ENCODE data around the gene ACAA1.
"Not testable (repeated sequence)": the region's sequence is repeated elsewhere in the genome, so short reads cannot be mapped to it uniquely, and the experiment has no call there.

The ACAA1 gene

DNA sequence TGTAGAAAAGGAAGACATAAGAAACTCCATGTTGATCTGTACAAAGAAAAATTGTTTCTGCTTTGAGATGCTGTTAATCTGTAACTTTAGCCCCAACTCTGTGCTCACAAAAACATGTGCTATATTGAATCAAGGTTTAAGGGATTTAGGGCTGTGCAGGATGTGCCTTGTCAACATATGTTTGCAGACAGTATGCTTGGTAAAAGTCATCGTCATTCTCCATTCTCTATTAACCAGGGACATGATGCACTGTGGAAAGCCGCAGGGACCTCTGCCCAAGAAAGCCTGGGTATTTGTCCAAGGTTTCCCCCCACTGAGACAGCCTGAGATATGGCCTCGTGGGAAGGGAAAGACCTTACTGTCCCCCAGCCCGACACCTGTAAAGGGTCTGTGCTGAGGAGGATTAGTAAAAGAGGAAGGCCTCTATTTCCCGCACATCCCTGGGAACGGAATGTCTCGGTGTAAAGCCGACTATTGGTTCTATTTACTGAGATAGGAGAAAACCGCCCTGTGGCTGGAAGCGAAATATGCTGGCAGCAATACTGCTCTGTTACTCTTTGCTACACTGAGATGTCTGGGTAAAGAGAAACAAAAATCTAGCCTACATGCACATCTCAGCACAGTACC, 2.3 kb downstream of the ACAA1 start:
- H3K27ac ChIP-seq (ENCODE audit: low read depth, low read length); H3K9ac ChIP-seq (ENCODE audit: low read length); H3K4me3 ChIP-seq (ENCODE audit: low read depth, low read length); H3K9me3 ChIP-seq (ENCODE audit: control insufficient read depth, insufficient read depth, low read depth, low read length); H3K27me3 ChIP-seq (ENCODE audit: control insufficient read depth, insufficient read depth, low read length): not testable (repeated sequence)
- Histone ChIP-seq H3K36me3 (ENCODE audit: control insufficient read depth, insufficient read depth, low read length) (peaks cover 49% of the 10 kb centered on the region), H3K4me1 (ENCODE audit: control insufficient read depth, insufficient read depth, low read length) (peaks cover 21% of the 10 kb centered on the region)

DNA sequence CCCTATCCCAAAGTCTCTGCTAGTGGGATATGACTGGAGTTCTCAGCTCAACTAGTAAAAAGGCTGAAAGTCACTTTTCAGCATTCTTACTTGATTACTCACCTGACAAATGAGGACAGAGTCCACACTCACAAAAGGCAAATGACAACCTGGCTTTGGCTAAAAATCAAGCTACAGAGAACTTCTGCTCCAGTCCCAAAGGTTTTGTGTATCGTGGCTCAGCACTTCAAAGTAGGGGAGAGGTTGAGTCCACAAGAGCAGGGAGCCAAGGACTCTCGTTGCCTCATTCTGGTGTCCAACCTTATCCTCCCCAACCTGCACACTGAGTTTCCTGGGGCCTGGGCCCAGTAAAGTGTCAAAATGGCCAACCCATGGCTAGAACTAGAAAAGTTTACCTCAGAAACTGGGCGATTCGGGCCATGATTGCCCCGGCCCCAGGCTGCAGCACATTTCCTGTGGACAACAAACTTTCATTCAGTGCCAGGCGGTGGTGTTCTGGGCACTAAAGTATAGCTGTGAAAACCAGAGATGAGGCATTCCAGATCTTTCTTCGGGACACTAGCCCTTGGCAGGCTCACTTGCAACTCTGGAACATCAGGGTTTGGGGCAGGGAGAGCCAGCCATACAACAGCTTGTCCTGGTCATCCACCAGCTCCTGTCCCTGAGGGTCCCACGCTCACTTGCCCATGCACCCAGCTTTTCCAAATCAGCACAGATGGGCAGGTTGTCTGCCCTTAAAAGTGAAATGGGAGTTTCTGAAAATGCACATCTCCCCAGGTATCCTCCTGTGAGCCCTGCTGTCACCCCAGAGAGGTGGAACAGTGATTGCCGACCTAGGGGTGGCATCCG, 3.1 kb downstream of the ACAA1 start:
- H3K27me3 ChIP-seq (ENCODE audit: control insufficient read depth, insufficient read depth, low read length), result no peaks in the 10 kb centered on the region
- H3K4me1 ChIP-seq (ENCODE audit: control insufficient read depth, insufficient read depth, low read length), result peaks cover 16% of the 10 kb centered on the region
- H3K27ac ChIP-seq (ENCODE audit: low read depth, low read length), result no peak overlapping the region
- H3K9me3 ChIP-seq (ENCODE audit: control insufficient read depth, insufficient read depth, low read depth, low read length), result no peaks in the 10 kb centered on the region
- H3K36me3 ChIP-seq (ENCODE audit: control insufficient read depth, insufficient read depth, low read length), result peaks cover 57% of the 10 kb centered on the region
- no peak overlapping the region for H3K9ac ChIP-seq (ENCODE audit: low read length)
- H3K4me3 ChIP-seq (ENCODE audit: low read depth, low read length), result no peak overlapping the region

DNA sequence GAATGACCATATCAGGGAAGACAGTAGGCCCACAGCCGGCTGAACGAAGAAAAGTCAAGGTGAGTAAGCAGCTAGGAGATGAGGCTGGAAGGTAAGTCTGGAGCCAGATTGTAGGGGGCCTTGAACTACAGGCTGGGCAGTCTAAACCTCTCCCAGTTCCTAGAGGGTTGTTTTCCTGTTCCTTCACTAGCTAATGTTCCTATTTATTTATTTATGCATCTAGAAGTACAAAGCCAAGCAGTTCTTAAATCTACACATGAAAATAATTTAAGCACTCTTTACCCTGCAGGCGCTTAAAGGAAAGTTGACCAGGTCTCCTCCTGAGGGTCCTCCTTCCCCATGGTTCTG, 3.7 kb downstream of the ACAA1 start:
- Histone ChIP-seq H3K4me3 (ENCODE audit: low read depth, low read length) (no peak overlapping the region), H3K4me1 (ENCODE audit: control insufficient read depth, insufficient read depth, low read length) (peaks cover 15% of the 10 kb centered on the region), H3K27me3 (ENCODE audit: control insufficient read depth, insufficient read depth, low read length) (no peaks in the 10 kb centered on the region), H3K9ac (ENCODE audit: low read length) (no peak overlapping the region), H3K27ac (ENCODE audit: low read depth, low read length) (no peak overlapping the region), H3K9me3 (ENCODE audit: control insufficient read depth, insufficient read depth, low read depth, low read length) (no peaks in the 10 kb centered on the region), H3K36me3 (ENCODE audit: control insufficient read depth, insufficient read depth, low read length) (peaks cover 61% of the 10 kb centered on the region)

DNA sequence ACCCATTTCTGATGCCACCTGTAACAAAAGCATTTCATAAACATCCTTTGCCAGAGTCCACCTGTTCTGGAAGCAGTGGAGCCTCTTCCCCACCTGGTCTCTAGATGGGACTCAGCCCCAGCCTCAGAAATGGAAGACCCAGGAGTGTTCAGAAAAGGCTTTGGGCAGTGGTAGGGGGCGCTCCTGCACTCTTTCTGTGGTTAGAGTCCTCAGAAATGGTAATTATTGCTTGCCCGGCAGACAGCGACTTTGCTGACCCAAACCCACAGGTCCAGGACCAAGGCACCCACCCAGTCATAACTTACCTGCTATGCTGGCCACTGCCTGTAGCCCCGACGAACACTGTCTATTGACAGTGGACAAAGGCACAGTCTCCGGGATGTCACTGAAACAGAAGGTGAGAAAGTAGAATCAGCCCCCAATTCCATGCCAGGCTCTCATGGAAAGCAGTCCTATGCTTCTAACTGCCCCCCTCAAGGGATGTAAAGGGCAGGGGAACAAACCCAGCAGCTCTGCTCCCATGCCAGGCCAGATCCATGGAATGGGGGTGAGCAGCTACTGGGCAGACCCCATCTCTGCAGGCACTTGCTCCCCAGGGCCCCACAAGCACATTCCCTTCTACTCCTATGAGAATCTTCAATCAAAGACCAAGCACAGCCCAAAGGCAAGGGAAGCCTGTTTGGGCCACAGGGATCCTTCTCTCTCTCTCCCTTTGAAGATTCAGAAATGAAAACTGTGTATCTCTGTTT, 5.1 kb downstream of the ACAA1 start:
- no peak overlapping the region for H3K9ac ChIP-seq (ENCODE audit: low read length)
- no peaks in the 10 kb centered on the region for H3K9me3 ChIP-seq (ENCODE audit: control insufficient read depth, insufficient read depth, low read depth, low read length)
- H3K4me3 ChIP-seq (ENCODE audit: low read depth, low read length), result no peak overlapping the region
- no peaks in the 10 kb centered on the region for H3K27me3 ChIP-seq (ENCODE audit: control insufficient read depth, insufficient read depth, low read length)
- H3K27ac ChIP-seq (ENCODE audit: low read depth, low read length), result no peak overlapping the region
- H3K36me3 ChIP-seq (ENCODE audit: control insufficient read depth, insufficient read depth, low read length), result peaks cover 75% of the 10 kb centered on the region
- H3K4me1 ChIP-seq (ENCODE audit: control insufficient read depth, insufficient read depth, low read length), result peaks cover 8% of the 10 kb centered on the region; the same call in 1 of the 2 replicates

DNA sequence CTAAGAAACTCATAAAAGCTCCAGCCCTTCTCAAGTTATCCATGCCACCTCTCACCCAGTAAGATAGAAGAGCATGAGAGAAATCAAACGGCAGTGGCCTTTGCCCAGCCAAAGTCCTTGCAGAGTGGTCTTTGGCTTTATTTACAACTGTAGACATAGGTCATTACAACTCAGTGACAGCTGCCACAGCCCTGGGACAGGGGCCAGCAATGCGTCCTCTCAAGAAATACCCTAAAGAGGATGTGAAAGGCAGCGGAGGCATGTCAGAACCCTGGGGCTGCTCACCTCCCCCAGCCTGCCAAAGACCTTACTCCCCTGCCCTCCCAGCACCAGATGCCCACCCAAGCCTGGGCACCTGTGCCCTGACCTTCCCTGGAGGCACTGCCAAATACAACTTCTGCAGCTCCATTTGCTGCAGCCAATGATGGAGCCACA, 6.3 kb downstream of the ACAA1 start:
- no peaks in the 10 kb centered on the region for H3K27me3 ChIP-seq (ENCODE audit: control insufficient read depth, insufficient read depth, low read length)
- H3K9me3 ChIP-seq (ENCODE audit: control insufficient read depth, insufficient read depth, low read depth, low read length), result no peaks in the 10 kb centered on the region
- H3K9ac ChIP-seq (ENCODE audit: low read length), result no peak overlapping the region
- peaks cover 5% of the 10 kb centered on the region; the same call in 1 of the 2 replicates for H3K4me1 ChIP-seq (ENCODE audit: control insufficient read depth, insufficient read depth, low read length)
- no peak overlapping the region for H3K4me3 ChIP-seq (ENCODE audit: low read depth, low read length)
- peaks cover 86% of the 10 kb centered on the region for H3K36me3 ChIP-seq (ENCODE audit: control insufficient read depth, insufficient read depth, low read length)
- no peak overlapping the region for H3K27ac ChIP-seq (ENCODE audit: low read depth, low read length)

DNA sequence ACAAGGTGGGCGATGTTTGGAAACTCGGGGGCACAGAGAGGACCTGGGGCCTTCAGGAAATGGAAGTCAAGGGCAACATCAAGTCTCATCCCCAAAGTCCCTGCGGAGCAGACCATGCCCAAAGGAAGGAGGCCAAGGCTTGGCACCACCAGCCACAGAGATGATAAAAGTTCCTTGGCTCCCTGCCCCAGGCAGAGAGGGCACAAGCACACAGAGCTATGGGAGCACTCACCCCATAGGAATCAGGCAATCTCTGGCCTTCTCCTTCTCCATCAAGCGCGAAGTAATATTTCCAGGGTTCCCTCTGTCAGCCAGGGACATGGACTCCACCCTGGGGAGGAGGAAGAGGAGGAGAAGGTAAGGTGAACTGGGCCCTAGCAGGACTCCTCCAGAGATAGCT, 7.9 kb downstream of the ACAA1 start:
- peaks cover 93% of the 10 kb centered on the region for H3K36me3 ChIP-seq (ENCODE audit: control insufficient read depth, insufficient read depth, low read length)
- H3K27ac ChIP-seq (ENCODE audit: low read depth, low read length), result no peak overlapping the region
- no peaks in the 10 kb centered on the region for H3K27me3 ChIP-seq (ENCODE audit: control insufficient read depth, insufficient read depth, low read length)
- no peak overlapping the region for H3K9ac ChIP-seq (ENCODE audit: low read length)
- H3K4me1 ChIP-seq (ENCODE audit: control insufficient read depth, insufficient read depth, low read length), result no peaks in the 10 kb centered on the region; the same call in 1 of the 2 replicates
- H3K4me3 ChIP-seq (ENCODE audit: low read depth, low read length), result no peak overlapping the region
- H3K9me3 ChIP-seq (ENCODE audit: control insufficient read depth, insufficient read depth, low read depth, low read length), result no peaks in the 10 kb centered on the region

DNA sequence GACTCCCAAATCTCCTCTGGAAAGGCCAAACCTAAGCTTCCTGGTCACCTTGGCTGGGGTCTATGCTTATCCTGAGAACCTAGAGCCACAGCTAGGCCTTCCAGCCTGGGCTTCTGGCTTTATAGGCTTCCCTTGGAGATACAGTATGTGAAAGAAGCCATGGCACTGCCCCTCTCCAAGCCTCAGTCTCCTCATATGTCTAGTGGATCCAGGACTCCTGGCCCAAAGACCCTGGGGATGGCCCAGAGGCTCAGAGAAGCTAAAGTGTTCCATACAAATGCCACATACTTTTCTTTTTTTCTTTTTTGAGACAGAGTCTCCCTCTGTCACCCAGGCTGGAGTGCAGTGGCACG, 8.6 kb downstream of the ACAA1 start:
- H3K27ac ChIP-seq (ENCODE audit: low read depth, low read length), result no peak overlapping the region
- no peaks in the 10 kb centered on the region for H3K27me3 ChIP-seq (ENCODE audit: control insufficient read depth, insufficient read depth, low read length)
- H3K36me3 ChIP-seq (ENCODE audit: control insufficient read depth, insufficient read depth, low read length), result peaks cover 91% of the 10 kb centered on the region
- H3K9me3 ChIP-seq (ENCODE audit: control insufficient read depth, insufficient read depth, low read depth, low read length), result no peaks in the 10 kb centered on the region
- no peaks in the 10 kb centered on the region; the same call in 1 of the 2 replicates for H3K4me1 ChIP-seq (ENCODE audit: control insufficient read depth, insufficient read depth, low read length)
- no peak overlapping the region for H3K4me3 ChIP-seq (ENCODE audit: low read depth, low read length)
- no peak overlapping the region for H3K9ac ChIP-seq (ENCODE audit: low read length)

DNA sequence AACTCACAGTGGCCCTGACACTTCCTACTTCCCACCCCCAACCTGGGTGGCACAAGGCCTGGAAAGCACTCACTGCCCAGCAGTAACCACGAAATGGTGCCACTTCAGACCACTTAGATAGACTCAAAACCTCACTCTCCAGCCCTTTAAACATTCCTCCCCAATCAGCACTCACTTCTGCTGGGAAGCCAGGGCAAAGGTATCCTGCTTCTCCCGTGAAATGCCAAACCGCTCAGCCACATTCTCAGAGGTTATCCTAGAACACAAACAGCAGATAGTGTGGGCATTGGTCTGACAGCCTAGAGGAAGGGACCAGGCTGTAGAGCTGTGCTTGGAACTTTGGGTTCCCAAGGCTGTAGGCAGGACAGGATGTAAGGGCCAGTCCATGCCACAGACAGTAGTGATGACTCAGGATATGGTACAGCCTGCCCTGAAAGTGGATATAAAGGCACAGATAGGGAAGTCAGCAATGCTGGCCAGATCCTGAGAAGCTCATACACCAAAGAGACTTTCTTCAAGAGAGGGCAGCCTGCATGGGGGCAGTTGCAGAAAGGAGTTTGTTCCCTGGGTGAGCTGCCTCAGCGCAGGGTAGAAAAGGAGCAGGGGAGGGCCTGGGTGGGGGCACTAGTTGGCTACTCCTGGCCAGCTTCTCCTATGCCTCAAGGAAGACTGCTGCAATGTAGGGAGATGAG, 9.2 kb downstream of the ACAA1 start:
- Histone ChIP-seq H3K27ac (ENCODE audit: low read depth, low read length) (no peak overlapping the region), H3K36me3 (ENCODE audit: control insufficient read depth, insufficient read depth, low read length) (peaks cover 91% of the 10 kb centered on the region)

DNA sequence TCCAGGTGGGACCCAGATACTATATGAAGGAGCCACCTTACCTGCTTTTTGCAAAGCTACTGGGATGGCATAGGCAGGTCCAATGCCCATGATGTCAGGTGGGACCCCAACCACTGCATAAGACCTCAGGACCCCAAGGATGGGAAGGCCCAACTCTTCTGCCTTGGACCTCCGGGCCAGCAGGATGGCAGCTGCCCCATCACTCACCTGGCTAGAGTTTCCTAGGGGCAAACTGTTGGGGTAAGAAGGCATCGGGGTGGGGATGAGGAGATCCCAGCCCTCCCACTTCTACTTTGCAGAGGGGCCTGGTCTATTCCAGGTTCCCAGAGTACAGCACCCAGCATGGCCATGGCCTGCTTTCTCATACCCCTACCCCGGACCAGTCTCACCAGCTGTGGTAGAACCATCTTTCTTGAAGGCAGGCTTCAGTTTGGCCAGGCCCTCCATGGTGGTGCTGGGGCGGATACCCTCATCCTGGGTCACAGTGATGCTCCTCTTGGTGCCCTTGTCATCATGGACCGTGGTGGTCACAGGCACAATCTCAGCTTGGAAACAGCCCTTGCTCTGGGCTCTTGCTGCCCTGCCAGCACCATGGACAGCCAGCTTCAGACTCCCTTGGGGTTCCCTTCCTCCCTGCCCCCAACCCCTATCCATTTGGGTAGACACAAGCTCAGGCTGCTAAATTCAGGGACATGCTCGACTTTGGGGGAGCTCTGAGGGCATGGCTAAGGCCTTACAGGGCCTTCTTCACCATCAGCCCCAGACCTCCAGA, 10.6 kb downstream of the ACAA1 start:
- H3K9ac ChIP-seq (ENCODE audit: low read length), result no peak overlapping the region
- peaks cover 94% of the 10 kb centered on the region for H3K36me3 ChIP-seq (ENCODE audit: control insufficient read depth, insufficient read depth, low read length)

More for the DNA sequence above, 9.2 kb downstream of the ACAA1 start:
- H3K4me1 ChIP-seq (ENCODE audit: control insufficient read depth, insufficient read depth, low read length), result no peaks in the 10 kb centered on the region; the same call in 1 of the 2 replicates
- no peaks in the 10 kb centered on the region for H3K9me3 ChIP-seq (ENCODE audit: control insufficient read depth, insufficient read depth, low read depth, low read length)
- H3K27me3 ChIP-seq (ENCODE audit: control insufficient read depth, insufficient read depth, low read length), result no peaks in the 10 kb centered on the region
- no peak overlapping the region for H3K4me3 ChIP-seq (ENCODE audit: low read depth, low read length)
- no peak overlapping the region for H3K9ac ChIP-seq (ENCODE audit: low read length)

More for the DNA sequence above, 10.6 kb downstream of the ACAA1 start:
- Histone ChIP-seq H3K9me3 (ENCODE audit: control insufficient read depth, insufficient read depth, low read depth, low read length) (no peaks in the 10 kb centered on the region), H3K4me1 (ENCODE audit: control insufficient read depth, insufficient read depth, low read length) (no peaks in the 10 kb centered on the region), H3K27me3 (ENCODE audit: control insufficient read depth, insufficient read depth, low read length) (no peaks in the 10 kb centered on the region), H3K4me3 (ENCODE audit: low read depth, low read length) (no peak overlapping the region), H3K27ac (ENCODE audit: low read depth, low read length) (no peak overlapping the region)
